GM21367 (cell line): ENCODE results near the gene SH3RF3.

Experiments used
- ATAC-seq: cut with Tn5 transposase; IDR thresholded peaks from one replicate; pipeline ENCODE4 v1.9.1; 2021; ENCODE audit not compliant: unreplicated experiment

SH3RF3 gene

DNA sequence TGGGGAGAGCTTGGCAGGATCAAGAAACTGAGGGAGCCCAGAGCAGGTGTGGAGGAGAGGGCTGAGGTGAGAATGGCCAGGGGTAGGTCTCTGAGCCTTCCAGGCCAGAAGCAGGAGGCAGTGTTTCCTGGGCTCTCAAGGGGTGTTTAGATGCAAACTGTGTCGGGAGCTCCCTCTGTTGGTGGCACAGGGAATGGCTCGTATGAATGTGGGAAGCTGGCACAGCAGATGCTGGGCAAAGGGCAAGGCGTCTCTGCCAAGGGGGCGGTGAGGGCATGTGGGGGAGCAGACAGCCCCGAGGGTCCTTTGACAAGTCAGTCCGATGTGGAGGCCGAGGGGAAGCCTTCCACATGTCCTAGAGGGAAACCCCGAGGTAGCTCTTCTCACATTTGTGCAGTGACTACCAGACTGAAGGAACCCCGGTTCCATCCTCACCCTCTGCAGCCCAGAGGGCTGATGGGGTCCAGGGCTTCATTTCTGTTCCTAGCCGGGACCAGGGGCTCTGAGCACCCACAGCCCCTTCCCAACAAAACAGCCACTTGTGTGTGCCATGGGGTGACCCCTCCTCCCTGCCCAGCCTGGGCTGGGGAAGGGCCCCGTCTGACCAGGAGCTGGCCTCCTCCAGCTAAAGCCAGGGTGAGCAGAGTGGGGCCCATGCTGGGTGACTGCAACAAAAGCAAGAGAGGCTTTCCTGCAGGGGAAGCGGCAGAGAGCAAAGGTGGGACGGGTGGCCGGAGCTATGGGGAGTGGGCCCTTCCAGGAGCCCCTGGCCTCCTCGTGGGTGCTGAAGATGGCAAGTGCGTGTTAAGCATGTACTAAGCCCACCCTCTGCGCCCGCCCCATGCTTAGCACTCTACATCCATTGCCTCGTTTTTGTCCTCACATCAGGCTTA, 381.4 kb downstream of the SH3RF3 start:
- no peak for ATAC-seq

DNA sequence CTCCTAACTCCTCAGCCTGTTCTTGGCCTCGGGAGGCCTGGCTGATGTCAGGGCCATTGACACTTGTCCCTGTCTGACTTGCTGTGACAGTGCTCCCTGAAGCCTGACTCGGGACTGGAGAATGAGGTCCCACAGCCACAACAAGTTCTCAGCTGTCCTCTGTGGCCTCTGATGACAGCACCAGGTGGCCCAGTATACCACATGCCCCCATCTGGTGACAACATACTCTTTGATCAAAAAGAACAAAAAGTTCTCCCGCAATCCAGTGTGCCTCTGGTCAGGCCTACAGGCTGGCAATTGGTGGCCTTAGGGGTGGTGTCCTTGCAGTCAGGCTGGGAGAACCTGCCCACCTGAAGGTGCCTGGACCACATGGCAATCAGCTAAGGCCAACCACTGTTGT, 382.2 kb downstream of the SH3RF3 start:
- ATAC-seq, result no peak

DNA sequence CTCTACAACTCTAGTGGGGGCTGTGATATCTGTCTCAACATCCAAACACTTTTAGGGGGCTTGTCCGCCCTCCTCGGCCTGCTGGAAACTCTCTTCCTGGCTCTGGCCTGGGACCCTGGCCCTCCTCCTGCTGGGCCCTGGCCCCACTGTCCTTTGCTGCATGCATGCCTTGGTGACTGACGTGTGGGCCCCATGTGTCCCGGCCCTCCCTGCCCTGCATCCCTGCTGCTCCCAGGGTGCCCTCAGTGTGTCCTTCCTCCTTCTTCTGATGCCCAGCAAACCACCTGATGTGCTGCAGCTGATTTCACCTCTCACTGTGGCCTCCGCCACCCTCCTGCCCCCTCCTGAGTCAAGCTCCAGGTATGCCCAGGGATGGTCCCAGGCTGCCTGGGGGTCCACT, 383.1 kb downstream of the SH3RF3 start:
- no peak for ATAC-seq

DNA sequence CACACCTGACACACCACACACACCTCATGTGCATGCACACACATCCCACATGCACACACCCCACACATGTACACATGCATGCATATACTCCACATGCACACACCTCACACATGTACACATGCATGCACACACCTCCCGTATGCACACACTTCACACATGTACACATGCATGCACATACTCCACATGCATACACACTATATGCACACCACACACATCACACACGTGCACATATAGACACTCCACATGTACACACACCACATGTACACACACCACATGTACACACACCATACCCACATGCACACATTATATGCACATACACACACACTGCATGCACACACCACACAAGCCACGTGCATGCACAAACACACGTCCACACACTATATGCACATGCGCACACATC, 384.2 kb downstream of the SH3RF3 start:
- no peak for ATAC-seq

DNA sequence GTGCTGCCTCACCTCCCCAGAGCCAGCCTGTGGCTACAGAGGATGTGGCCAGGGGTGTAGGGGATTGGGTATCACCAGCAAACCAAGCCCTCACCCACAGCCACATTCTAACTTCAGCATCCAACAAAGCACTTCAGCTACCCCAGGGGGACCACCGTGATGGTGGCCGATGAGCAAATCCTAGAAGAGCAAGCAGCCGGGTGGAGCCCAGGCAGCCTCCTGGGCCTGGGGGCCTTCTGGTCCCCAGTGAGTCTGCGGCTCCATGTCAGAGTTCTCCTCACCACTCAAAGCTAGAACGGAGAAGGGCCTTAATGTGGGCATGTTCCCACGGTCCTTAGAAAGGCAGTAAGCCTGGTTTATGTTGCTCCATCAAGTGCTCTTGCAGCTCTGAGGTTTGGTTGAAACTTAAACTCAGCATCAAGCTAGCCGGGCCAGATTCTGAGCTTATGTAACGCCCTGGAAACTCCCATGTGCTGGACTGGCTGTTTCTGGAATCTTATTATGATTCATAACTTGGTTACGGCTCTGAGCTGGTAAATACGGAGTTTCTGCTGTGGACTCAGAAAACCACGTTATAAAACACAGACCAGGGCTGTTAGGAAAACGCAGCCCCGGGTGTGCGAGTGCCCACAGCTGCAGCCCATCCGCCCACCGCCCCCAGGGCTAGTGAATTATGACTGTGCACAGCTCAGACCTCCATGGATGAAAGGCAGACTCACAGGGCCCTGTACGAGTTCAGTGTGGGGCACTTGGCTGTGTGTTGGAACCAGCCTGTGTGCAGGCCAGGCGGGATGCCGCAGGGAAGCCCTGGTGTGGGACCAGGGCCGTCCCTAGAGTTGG, 385.0 kb downstream of the SH3RF3 start:
- ATAC-seq, result peak; percentile 50

DNA sequence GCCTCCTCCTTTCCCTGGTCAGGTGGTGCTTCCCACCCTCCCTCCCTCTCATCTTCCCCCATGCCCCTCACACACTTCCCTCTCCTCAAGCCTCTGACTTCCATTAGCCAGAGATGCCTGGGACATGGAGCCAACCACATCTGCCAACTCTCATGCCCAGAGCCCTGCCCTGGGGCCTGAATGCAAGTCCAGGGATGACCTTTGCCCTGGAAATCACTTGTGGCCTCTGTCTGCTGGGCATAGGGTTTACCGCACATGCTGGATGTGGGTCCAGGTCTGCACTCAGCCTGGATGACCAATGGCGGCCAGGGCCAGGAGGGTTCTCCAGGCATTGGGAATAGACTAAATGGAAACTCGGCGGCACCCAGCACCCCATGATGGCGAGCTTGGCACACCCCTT, 385.9 kb downstream of the SH3RF3 start:
- ATAC-seq, result no peak

DNA sequence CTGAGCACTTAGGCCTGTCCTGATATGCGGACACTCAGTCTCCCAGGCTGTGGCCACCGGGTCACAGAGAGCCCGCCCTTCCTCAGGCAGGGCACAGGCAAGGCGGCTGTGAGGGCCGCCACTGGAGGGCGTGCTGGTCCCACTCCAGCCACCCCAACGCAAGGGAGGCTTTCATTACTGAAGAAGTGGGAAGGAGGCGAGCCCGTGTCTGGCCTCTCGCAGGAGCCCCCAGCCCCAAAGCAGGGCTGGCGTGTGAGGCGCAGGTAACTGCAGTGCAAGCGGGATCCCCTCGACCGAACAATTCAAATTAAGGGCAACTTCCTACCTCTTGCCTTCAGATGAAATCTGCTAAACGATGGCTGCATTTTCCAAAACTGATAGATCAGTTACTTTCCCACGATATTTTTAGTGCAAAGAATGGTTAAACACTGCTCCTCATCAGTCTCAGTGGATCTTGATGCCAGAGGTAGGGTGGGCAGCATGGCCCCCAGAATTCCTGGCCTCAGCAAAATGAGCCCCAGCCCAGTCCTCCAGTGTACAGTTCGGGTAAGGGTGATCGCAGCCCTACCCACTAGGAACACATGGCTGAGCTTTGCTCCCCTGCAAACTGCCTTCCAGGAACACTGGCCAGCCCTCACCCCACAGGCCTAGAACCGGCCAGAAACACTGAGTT, 387.6 kb downstream of the SH3RF3 start:
- ATAC-seq, result no peak

DNA sequence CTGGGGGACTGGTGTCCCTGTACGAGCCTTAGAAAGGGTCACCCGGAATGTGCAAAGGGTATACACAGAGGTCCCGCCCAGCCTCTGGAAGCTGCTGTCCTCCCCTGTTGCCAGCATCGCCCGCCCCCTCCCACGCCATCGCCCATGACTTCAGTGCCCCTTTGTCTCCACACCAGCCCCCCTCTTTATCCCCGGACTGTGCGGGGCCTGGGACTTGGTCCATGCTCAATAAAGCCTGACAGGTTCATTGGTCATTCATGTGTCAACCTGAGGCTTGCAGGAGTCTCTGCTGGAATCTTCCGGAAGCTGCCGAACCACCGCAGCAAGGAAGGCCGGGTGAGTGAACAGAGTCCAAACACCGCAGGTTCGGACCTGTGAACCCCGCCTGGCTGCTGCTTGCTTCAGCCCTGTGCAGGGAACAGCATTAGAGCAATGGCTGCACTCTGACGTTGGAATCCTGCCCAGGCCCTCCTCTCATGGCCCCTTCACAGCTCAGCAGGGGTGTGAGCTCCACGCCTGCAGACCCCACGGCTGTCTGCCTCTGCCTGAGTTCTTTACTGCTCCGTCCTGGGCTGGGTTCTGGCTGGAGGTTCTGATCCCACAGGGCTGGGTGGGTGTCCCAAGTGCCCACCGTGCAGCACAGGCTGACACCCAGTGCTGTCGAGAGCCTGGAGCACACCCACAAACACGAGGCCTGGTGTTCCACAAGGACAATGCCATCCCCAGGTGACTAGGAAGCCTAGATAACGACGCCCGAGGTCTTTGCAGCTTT, 388.3 kb downstream of the SH3RF3 start:
- no peak for ATAC-seq

DNA sequence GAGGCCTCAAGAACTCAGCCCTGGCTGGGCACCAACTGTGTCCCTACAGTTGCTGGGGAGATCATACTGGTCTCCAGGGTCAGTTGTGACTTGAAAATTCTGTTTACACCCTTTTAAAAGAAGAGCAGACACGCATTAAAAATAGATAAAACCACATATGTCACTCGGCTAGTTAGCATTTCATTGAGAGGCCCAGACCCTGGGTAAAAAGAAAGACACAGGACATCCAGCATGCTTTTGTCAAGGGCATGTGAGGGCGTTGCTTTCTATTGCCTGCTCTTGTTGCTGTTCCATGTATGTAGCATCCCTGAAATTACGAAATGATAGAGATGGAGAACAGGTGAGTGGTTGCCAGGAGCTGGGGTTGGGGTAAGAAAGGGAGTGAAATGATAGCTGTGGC, 390.5 kb downstream of the SH3RF3 start:
- no peak for ATAC-seq

DNA sequence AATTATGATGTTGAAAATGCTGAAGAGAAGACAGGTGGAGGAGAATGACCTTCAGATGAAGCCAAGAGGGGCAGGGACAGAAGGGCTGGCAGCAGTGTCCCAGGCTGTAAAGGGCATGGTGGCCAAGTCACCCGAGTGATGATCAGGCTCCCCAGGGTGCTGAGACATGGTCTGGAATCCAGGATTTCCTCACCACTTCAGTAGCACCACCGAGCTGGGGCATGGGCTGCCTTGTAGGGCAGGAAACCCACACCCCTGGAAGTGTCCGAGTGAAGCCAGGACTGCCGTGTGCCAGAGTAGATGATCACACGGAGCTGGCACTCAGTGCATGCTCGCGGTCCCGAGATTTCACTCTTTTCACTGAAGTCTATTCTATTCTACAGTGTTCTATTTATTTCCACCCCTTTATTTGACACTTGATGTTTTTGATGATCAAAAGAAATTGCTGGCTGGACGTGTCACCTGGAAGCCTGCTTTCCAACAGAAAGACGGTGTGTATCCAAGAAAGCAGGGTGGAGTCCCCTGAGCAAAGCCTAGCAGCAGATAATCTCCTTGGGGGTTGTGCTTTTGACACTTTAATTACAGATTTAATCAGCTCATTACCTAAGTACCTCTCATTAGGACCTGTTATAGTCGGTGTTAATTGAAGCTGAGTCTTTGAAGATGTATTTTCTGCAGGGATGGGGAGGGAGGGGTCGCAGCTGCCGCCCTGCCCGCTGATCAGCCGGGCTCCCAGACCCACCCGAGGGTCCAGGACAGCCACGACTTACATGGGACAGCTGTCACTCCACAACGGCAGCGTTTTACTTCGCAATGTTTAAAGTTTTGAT, 392.4 kb downstream of the SH3RF3 start:
- no peak for ATAC-seq

DNA sequence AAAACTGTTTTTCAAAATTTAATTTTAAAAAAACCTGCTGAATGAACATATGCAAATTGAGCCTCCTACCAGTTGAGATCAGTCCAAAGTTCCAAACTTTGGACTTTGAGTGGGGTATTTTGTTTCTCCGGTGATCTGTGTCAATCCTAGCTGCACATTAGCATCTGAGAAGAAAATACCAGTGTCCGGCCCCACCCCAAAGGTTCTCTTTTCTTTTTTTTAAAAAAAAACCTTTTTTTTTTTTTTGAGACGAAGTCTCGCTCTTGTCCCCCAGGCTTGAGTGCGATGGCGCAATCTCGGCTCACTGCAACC, 393.0 kb downstream of the SH3RF3 start:
- ATAC-seq, result no peak

DNA sequence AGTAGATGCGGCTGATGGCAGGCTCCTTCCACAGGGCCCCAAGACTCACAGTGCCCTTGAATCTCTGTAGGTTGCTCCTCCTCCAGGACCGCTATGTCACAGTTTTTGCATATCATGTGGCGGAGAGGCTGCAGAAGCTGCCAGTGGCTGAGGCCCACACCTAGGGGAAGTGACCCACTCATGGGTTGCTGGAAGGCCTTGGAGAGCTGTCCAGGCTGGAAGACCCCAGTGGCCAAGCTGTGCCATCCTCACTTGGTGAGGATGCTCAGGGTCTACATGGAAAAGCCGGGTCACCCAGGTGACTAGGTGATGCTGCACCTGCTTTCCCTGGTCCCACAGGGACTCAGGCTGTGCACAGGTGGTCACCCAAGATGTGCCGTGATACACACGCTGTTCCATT, 394.1 kb downstream of the SH3RF3 start:
- ATAC-seq, result no peak

DNA sequence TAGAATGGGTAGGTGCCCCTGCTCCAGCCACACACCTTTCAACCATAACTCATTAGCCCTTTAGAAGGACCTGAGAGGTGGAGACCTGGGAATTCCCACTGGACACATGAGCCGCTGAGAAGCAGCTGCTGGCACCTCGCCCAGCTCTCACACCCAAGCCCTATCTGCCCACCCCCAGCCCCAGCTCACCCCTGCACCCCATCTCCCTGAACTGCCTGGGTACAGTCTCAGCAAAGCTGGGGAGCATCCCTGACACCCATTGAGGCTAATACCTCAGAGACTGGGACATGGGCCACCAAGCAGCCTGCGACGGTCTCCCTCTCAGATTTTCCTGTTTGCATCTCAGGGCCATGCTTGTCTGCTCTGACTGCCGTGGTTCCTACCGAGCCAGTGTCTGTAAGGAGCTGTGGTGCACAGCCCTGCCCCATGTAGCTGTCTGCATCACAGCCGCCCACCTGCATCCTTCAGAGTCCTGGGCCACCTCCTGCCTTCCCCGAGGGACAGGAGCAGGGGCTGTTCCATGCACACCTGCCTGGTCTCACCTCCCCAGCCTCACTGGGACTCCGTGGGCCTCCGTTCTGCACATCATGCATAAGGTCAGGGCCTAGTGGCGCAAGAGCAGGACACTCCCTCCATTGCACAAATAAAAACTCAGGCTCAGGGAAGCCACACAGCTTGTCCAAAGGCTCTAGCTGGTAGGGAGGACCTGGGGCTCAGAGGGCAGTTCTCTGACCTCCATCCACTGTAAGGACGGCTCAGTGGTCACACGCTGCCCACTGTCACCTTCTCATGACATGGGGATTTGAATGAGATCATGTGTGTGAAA, 394.7 kb downstream of the SH3RF3 start:
- no peak for ATAC-seq

DNA sequence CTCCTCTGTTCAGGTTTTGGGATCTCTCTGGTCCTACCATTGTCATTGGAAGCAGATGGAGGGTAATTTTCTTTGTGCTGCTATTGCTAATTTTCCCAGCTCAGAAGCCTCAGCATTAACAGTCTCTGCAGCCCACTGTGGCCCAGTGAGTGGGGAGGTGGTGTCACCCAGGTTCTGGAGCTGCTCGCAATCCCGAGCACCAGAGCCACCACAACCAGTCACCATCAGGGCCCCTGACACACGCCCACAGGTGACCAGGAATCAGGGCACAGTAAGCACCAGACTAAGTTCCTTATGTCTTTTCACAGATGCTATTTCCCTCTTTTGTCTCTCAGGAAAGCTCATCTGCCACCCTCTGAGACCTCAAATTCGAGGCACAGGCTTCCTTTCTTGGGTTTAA, 396.8 kb downstream of the SH3RF3 start:
- ATAC-seq, result no peak

DNA sequence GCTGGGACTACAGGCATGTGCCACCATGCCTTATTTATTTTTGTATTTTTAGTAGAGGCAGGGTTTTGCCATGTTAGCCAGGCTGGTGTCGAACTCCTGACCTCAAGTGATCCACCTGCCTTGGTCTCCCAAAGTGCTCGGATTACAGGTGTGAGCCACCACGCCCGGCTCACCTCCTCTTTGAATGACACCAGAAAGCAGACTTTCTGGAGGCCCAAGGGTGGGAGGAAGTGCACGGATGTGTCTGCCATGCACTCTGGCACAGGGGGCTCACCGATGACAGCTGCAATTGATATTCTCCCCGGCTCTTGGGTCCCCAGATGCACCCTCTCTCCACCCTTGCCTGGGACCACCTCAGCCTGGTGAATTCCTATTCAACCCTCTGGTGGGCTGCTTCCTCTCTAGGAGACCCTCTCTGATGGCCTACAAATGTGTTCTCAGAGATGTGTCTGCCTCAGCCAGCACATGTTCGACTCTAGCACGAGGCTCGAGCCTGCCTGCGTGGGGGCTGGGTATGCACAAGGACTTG, 397.5 kb downstream of the SH3RF3 start:
- ATAC-seq, result no peak

DNA sequence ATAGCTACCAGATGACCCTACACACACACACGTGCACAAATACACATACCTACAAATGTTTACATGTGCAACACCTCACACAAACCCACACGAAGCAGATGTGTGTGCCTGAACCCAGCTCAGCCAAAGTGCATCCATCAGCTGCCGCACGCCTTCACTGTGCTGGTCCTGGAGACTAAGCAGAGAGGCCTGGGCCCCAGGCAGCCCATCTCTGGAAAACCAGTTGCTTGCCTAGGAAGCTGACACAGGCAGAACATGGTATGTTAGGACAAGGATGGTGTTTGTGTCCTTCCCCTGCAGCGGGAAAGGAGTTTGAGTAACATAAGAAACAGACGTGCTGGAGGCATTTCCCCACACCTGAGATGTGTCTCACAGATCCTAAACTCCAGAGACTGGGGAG, 398.1 kb downstream of the SH3RF3 start:
- no peak for ATAC-seq

DNA sequence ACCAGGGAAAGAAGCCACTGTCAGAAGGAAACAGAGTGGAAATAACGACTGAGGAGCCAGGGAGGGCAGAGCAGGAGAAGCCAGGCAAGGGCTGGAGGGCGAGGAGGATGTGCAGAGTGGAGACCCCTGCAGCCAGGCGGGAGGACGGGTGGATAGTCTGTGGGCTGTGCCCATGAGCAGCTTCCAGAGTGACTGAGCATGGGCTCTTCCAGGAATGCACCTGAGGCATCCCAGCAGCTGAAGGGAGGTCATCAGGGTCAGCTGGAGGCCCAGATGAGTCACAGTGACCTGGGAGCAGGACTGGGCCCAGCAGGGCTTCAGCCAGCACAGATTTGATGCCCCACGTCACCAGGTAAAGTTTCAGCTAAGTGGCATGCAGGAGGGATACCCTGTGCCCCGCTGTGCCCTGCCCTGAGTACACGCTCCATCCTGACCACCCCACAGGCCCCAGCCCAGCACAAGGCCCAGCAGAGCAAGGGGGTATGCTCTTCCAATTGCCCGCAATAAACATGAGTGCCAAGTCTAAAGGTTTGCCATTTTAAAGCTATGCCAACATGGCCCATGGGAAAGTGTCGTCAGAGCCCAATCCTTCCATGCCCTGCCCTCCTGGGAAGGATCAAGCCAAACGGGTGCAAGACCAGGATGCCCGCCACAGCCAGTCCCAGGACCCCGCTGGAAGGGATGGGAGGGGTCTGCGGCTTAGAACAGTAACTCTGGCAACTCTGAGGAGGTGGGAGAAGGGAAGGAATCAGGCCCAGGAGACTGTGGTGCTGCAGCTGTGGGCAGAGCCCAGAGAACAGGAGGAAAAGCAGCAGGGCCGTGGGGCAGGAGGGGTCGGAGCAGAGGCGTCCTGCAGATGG, 399.1 kb downstream of the SH3RF3 start:
- ATAC-seq, result no peak

DNA sequence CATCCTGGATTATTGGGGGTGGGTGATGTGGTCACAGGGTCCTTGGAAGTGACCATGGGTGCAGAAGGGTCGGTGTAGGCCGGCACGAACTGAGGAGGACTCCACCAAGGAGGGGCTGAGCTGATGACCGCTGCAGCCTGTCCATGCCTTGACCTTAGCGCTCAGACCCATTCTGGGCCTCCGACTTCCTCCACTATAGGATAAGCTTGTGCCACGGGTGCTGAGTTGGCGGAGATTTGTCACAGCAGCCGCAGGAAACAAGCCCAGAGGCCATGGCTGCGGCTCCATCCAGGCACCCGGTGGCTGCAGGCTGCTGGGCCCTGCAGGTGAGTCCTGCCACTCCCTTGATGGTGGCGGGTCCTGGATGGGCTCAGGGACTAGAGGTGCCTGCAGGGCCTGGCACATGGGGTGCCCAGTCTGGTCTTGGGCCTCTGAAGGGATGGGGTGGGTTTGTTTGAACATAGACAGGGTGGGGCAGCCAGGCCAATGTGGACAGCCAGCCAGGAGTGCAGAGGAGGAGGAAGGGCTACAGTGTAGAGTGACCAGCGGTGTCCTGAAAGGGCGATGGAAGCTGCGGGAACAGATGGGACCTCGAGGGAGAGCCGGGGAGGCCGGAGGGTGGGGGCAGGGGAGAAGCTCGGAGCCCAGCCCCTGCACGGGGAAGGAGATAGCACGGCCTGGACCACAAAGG, 400.0 kb downstream of the SH3RF3 start:
- ATAC-seq, result no peak
